GM12878 (cell line): ENCODE measurements around the gene SLC34A1. TPM values are rescaled to one million over a fixed set of nuclear protein-coding genes. Genes with fewer than 3 reads are reported as not detected.
A peak's percentile ranks its signal among the peaks of the same experiment; 100 is the strongest.

ENCODE experiments used
- FOS ChIP-seq: IDR thresholded peaks from 3 replicates; pipeline ENCODE4 v1.6.1; 2011; ENCODE audit warnings: borderline replicate concordance; ENCODE audit not compliant: insufficient read length; ENCODE audit errors: extremely low read depth
- GATAD2B ChIP-seq: fragments of 450-650 bp; conservative IDR thresholded peaks from 2 replicates; pipeline ENCODE4 v1.6.1; 2017; ENCODE audit warnings: low read depth, mild to moderate bottlenecking, moderate library complexity
- KAT2A ChIP-seq: conservative IDR thresholded peaks from 2 replicates; pipeline ENCODE4 v1.6.1; 2011; ENCODE audit warnings: low read depth, low read length; ENCODE audit not compliant: control insufficient read depth
- KLF5 ChIP-seq: fragments of 450-650 bp; IDR thresholded peaks from 2 replicates; pipeline ENCODE4 v1.6.1; 2014; ENCODE audit warnings: mild to moderate bottlenecking; ENCODE audit not compliant: partially characterized antibody
- MEF2A ChIP-seq: IDR thresholded peaks from 2 replicates; pipeline ENCODE4 v1.6.1; 2011; ENCODE audit warnings: low read depth, mild to moderate bottlenecking, low read length, moderate library complexity; ENCODE audit not compliant: insufficient read depth
- MTA3 ChIP-seq: IDR thresholded peaks from 2 replicates; pipeline ENCODE4 v1.6.1; 2012; ENCODE audit warnings: low read length, inconsistent platforms, borderline replicate concordance
- MYB ChIP-seq: fragments of 150-350 bp; IDR thresholded peaks from 2 replicates; pipeline ENCODE4 v1.6.1; 2014; ENCODE audit warnings: mild to moderate bottlenecking, low read depth, low read length, borderline replicate concordance
- NR2F1 ChIP-seq: fragments of 450-650 bp; conservative IDR thresholded peaks from 2 replicates; pipeline ENCODE4 v1.6.1; 2017; ENCODE audit warnings: mild to moderate bottlenecking
- PAX5 ChIP-seq: IDR thresholded peaks from 2 replicates; pipeline ENCODE4 v1.6.1; 2011; ENCODE audit warnings: low read depth, low read length, borderline replicate concordance
- SMC3 ChIP-seq: IDR thresholded peaks from 2 replicates; pipeline ENCODE4 v1.6.1; 2011; ENCODE audit warnings: low read length, improper control_type of control experiment, borderline replicate concordance
- YBX1 ChIP-seq: fragments of 450-650 bp; IDR thresholded peaks from 2 replicates; pipeline ENCODE4 v1.6.1; 2016; ENCODE audit warnings: antibody characterized with exemption
- ZNF24 ChIP-seq: fragments of 450-650 bp; IDR thresholded peaks from 2 replicates; pipeline ENCODE4 v1.6.1; 2017; ENCODE audit warnings: antibody characterized with exemption, mild to moderate bottlenecking
- polyA plus RNA-seq, 11 experiments: library from polyadenylated mRNA; depleted of rRNA in 4 of 11; unstranded in 6 of 11; stranded (reverse) in 5 of 11; fragments of >200 nt; fragmentation: Nextera tagmentation in 4 of 11; fragmentation: Illumina TruSeq in 1 of 11; extraction: Ambion mirVana in 4 of 11; extraction: Trizol in 1 of 11; gene quantifications; 1 replicate in 1 of 11; 2 replicates in 10 of 11; pipeline versions ENCODE4 v1.2.1 to v1.2.3, GENCODE V29; 2011 to 2016; ENCODE audit warnings: inconsistent platforms in 2 of 11, missing spikeins in 2 of 11, low read depth in 1 of 11
- total RNA-seq, 4 experiments: library from RNA; depleted of rRNA in 3 of 4; stranded (reverse); fragments of >200 nt in 3 of 4; fragmentation: Illumina TruSeq in 1 of 4; extraction: Trizol in 1 of 4; gene quantifications; 2 replicates each; pipeline versions ENCODE4 v1.2.1 to v1.2.3, GENCODE V29; 2013 to 2021
- TF ChIP-seq, protein P1 (sequence below): IDR thresholded peaks from 2 replicates; pipeline ENCODE4 v1.6.1; 2011; ENCODE audit warnings: low read depth, mild to moderate bottlenecking, low read length, moderate library complexity, borderline replicate concordance; ENCODE audit errors: extremely low read depth
- TF ChIP-seq, protein P2 (sequence below): IDR thresholded peaks from 2 replicates; pipeline ENCODE4 v1.6.1; 2011; ENCODE audit warnings: mild to moderate bottlenecking, low read depth, low read length, moderate library complexity; ENCODE audit not compliant: insufficient replicate concordance
- TF ChIP-seq, protein P3 (sequence below): fragments of 450-650 bp; IDR thresholded peaks from 2 replicates; pipeline ENCODE4 v1.6.1; 2016; ENCODE audit warnings: mild to moderate bottlenecking
- TF ChIP-seq, protein P4 (sequence below), 3 experiments: IDR thresholded peaks in 2 of 3; conservative IDR thresholded peaks in 1 of 3; 2 replicates each; pipeline ENCODE4 v1.5.1; 2011; ENCODE audit warnings: low read depth in 3 of 3, low read length in 3 of 3, mild to moderate bottlenecking in 3 of 3, control low read depth in 2 of 3, moderate library complexity in 2 of 3, inconsistent platforms in 1 of 3, mixed read lengths in 1 of 3; ENCODE audit not compliant: control insufficient read depth in 2 of 3, insufficient read depth in 1 of 3; ENCODE audit errors: extremely low read depth in 1 of 3
- TF ChIP-seq, protein P5 (sequence below): IDR thresholded peaks from 2 replicates; pipeline ENCODE4 v1.6.1; 2012; ENCODE audit warnings: low read depth, low read length, improper control_type of control experiment
- TF ChIP-seq, protein P6 (sequence below): fragments of 150-350 bp; IDR thresholded peaks from 2 replicates; pipeline ENCODE4 v1.6.1; 2016; ENCODE audit warnings: low read depth, low read length

SLC34A1 gene
- total and polyA plus RNA-seq, 10 of the 15 experiments (the other 5 are each of a cell fraction or from before 2014, with no cell fraction given) = 0.03 to 0.14 (median 0.09) TPM; not detected in 2

DNA sequence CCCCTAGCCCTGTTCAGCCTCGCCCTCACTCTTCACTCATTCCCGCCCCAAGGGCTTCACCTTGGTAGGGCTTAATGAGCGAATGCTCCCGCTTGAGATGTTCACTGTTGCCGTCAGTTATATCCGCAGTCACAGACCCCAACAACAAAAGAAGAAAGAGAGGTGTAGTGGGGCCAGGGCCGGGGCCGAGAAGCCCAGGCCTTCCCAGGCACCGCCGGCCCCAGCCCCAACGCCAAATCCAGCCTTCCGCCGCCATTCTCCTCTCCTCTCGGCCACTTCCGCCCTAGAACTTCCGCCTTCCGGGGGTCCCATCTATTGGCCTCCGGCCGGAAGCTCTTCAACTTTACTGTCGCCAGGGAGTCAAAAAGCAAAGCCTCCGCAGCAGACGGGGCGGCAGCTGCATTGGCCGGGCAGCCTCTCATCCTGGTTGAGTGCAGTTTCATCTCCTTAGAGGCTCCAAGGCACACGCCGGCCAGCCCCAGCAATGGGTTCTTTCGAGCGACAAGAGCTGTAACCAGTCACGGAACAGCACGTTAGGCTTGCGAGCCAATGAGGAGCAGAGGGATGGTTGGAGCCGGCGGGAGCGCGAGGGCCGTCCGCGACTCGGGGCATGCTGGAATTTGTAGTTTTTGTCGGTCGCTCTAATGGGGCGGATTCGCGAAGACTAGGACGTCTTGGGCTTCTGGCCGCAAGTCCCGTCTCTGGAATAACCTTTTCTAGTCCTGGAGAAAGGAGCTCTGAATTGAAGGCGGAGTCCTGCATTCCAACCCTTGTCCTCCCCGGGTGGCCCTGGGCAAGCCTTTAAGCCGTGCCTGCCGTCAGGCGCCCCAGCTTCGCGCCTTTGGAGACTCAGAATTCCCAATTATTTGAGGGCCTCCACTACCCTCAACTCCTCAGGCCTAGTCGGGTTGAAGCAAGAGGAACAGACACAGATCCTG is 32.6 kb upstream of the SLC34A1 start, which contains the start of gene LMAN2 (continued):
- TF ChIP-seq, protein P1, sequence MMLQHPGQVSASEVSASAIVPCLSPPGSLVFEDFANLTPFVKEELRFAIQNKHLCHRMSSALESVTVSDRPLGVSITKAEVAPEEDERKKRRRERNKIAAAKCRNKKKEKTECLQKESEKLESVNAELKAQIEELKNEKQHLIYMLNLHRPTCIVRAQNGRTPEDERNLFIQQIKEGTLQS = no peak
- TF ChIP-seq PAX5 (0 out of 2 replicates have a peak, but pooled peaks have one; percentile 4), MEF2A (no peak), MYB (peak; percentile 78), MTA3 (no peak; the same call in 1 of the 2 replicates), ZNF24 (0 out of 2 replicates have a peak, but pooled peaks have one; percentile 40), KAT2A (no peak), KLF5 (peak; percentile 84), SMC3 (no peak), GATAD2B (peak; percentile 91; the same call in 1 of the 2 replicates), NR2F1 (peak; percentile 58; the same call in 1 of the 2 replicates), YBX1 (no peak), FOS (peak; percentile 92)
- TF ChIP-seq, protein P2, sequence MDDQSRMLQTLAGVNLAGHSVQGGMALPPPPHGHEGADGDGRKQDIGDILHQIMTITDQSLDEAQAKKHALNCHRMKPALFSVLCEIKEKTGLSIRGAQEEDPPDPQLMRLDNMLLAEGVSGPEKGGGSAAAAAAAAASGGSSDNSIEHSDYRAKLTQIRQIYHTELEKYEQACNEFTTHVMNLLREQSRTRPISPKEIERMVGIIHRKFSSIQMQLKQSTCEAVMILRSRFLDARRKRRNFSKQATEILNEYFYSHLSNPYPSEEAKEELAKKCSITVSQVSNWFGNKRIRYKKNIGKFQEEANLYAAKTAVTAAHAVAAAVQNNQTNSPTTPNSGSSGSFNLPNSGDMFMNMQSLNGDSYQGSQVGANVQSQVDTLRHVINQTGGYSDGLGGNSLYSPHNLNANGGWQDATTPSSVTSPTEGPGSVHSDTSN = peak; percentile 98
- TF ChIP-seq, protein P3, sequence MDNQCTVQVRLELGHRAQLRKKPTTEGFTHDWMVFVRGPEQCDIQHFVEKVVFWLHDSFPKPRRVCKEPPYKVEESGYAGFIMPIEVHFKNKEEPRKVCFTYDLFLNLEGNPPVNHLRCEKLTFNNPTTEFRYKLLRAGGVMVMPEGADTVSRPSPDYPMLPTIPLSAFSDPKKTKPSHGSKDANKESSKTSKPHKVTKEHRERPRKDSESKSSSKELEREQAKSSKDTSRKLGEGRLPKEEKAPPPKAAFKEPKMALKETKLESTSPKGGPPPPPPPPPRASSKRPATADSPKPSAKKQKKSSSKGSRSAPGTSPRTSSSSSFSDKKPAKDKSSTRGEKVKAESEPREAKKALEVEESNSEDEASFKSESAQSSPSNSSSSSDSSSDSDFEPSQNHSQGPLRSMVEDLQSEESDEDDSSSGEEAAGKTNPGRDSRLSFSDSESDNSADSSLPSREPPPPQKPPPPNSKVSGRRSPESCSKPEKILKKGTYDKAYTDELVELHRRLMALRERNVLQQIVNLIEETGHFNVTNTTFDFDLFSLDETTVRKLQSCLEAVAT = peak; percentile 92
- TF ChIP-seq, protein P4, sequence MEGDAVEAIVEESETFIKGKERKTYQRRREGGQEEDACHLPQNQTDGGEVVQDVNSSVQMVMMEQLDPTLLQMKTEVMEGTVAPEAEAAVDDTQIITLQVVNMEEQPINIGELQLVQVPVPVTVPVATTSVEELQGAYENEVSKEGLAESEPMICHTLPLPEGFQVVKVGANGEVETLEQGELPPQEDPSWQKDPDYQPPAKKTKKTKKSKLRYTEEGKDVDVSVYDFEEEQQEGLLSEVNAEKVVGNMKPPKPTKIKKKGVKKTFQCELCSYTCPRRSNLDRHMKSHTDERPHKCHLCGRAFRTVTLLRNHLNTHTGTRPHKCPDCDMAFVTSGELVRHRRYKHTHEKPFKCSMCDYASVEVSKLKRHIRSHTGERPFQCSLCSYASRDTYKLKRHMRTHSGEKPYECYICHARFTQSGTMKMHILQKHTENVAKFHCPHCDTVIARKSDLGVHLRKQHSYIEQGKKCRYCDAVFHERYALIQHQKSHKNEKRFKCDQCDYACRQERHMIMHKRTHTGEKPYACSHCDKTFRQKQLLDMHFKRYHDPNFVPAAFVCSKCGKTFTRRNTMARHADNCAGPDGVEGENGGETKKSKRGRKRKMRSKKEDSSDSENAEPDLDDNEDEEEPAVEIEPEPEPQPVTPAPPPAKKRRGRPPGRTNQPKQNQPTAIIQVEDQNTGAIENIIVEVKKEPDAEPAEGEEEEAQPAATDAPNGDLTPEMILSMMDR (IDR thresholded peaks at IDR 0.05 in 2 of 3, conservative IDR thresholded peaks at IDR 0.05 in 1 of 3; ENCODE audit: control insufficient read depth in 2 of 3, extremely low read depth in 1 of 3, insufficient read depth in 1 of 3, low read depth in 3 of 3, low read length in 3 of 3) = no peak
- TF ChIP-seq, protein P5, sequence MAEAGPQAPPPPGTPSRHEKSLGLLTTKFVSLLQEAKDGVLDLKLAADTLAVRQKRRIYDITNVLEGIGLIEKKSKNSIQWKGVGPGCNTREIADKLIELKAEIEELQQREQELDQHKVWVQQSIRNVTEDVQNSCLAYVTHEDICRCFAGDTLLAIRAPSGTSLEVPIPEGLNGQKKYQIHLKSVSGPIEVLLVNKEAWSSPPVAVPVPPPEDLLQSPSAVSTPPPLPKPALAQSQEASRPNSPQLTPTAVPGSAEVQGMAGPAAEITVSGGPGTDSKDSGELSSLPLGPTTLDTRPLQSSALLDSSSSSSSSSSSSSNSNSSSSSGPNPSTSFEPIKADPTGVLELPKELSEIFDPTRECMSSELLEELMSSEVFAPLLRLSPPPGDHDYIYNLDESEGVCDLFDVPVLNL = peak; percentile 50; the same call in 1 of the 2 replicates
- TF ChIP-seq, protein P6, sequence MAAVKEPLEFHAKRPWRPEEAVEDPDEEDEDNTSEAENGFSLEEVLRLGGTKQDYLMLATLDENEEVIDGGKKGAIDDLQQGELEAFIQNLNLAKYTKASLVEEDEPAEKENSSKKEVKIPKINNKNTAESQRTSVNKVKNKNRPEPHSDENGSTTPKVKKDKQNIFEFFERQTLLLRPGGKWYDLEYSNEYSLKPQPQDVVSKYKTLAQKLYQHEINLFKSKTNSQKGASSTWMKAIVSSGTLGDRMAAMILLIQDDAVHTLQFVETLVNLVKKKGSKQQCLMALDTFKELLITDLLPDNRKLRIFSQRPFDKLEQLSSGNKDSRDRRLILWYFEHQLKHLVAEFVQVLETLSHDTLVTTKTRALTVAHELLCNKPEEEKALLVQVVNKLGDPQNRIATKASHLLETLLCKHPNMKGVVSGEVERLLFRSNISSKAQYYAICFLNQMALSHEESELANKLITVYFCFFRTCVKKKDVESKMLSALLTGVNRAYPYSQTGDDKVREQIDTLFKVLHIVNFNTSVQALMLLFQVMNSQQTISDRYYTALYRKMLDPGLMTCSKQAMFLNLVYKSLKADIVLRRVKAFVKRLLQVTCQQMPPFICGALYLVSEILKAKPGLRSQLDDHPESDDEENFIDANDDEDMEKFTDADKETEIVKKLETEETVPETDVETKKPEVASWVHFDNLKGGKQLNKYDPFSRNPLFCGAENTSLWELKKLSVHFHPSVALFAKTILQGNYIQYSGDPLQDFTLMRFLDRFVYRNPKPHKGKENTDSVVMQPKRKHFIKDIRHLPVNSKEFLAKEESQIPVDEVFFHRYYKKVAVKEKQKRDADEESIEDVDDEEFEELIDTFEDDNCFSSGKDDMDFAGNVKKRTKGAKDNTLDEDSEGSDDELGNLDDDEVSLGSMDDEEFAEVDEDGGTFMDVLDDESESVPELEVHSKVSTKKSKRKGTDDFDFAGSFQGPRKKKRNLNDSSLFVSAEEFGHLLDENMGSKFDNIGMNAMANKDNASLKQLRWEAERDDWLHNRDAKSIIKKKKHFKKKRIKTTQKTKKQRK = no peak
